ENCODE results near the gene CECR2.
A peak's percentile ranks its signal among the peaks of the same experiment; 100 is the strongest.

Gene CECR2

DNA sequence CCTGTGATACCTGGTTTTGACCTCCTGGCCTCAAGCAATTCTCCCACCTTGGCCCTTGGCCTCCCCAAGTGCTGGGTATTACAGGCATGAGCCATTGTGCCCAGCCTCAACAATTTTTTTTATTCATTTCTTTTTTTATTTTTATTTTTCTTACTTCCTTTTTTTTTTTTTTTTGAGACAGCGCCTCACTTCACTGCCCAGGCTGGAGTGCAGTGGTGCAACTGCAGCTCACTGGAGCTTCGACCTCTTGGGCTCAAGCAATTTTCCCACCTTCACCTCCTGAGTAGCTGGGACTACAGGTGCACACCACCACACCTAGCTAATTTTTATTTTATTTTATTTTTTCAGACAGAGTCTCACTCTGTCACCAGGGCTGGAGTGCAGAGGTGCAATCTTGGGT is 25.5 kb upstream of the CECR2 start:
- H3K9me3 ChIP-seq (ENCODE audit: control insufficient read depth, insufficient read depth, low read length) = no peaks in the 10 kb centered on the region
- H3K27ac ChIP-seq (ENCODE audit: low read depth, low read length) = no peak overlapping the region
- no peak overlapping the region for H3K4me3 ChIP-seq (ENCODE audit: low read depth, low read length)
- no peaks in the 10 kb centered on the region for H3K27me3 ChIP-seq (ENCODE audit: control insufficient read depth, insufficient read depth, low read length)
- no peaks in the 10 kb centered on the region for H3K4me1 ChIP-seq (ENCODE audit: control insufficient read depth, insufficient read depth, low read length)
- no peaks in the 10 kb centered on the region for H3K36me3 ChIP-seq (ENCODE audit: control insufficient read depth, insufficient read depth, low read length)
- no peak overlapping the region for H3K9ac ChIP-seq (ENCODE audit: low read depth, low read length)

DNA sequence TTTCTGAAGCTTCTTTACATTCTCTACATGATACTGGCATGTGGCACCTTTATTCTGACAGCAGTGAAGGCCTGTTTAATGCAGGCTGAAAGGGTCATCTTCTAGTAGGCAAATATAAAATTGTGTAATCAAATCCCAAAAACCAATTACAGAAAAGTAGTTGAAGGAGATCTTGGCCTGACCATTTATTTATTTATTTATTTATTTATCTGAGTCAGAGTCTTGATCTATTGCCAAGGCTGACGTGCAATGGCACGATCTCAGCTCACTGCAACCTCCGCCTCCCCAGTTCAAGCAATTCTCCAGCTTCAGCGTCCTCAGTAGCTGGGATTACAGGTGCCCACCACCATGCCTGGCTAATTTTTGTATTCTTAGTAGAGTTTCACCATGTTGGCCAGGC is 22.7 kb upstream of the CECR2 start:
- Histone ChIP-seq H3K4me3 (ENCODE audit: low read depth, low read length) (no peak overlapping the region), H3K36me3 (ENCODE audit: control insufficient read depth, insufficient read depth, low read length) (no peaks in the 10 kb centered on the region), H3K4me1 (ENCODE audit: control insufficient read depth, insufficient read depth, low read length) (no peaks in the 10 kb centered on the region), H3K27ac (ENCODE audit: low read depth, low read length) (no peak overlapping the region), H3K9me3 (ENCODE audit: control insufficient read depth, insufficient read depth, low read length) (no peaks in the 10 kb centered on the region), H3K9ac (ENCODE audit: low read depth, low read length) (no peak overlapping the region), H3K27me3 (ENCODE audit: control insufficient read depth, insufficient read depth, low read length) (no peaks in the 10 kb centered on the region)

DNA sequence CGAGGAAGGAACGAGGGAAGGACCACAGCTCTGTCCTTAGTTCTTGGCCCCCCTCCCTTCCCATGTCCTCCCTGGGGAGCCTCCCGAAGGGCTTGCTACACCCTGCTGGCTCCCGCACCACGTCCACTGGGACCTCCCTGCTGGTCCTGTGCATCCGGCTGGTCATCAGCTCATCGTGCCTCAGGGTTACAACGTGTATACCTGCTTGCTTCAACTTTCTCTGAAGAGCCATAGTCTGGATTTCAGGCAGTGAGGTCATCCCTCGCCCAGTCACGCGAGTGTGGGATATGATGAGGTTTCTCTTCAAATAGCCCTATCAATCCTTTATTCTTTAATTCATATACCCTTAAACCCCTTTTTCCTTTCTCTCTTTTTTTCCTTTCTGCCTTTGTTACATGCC is 21.5 kb upstream of the CECR2 start:
- no peaks in the 10 kb centered on the region for H3K9me3 ChIP-seq (ENCODE audit: control insufficient read depth, insufficient read depth, low read length)
- H3K27me3 ChIP-seq (ENCODE audit: control insufficient read depth, insufficient read depth, low read length) = no peaks in the 10 kb centered on the region
- H3K4me3 ChIP-seq (ENCODE audit: low read depth, low read length) = no peak overlapping the region
- H3K9ac ChIP-seq (ENCODE audit: low read depth, low read length) = no peak overlapping the region
- no peaks in the 10 kb centered on the region for H3K4me1 ChIP-seq (ENCODE audit: control insufficient read depth, insufficient read depth, low read length)
- H3K27ac ChIP-seq (ENCODE audit: low read depth, low read length) = no peak overlapping the region
- H3K36me3 ChIP-seq (ENCODE audit: control insufficient read depth, insufficient read depth, low read length) = no peaks in the 10 kb centered on the region

DNA sequence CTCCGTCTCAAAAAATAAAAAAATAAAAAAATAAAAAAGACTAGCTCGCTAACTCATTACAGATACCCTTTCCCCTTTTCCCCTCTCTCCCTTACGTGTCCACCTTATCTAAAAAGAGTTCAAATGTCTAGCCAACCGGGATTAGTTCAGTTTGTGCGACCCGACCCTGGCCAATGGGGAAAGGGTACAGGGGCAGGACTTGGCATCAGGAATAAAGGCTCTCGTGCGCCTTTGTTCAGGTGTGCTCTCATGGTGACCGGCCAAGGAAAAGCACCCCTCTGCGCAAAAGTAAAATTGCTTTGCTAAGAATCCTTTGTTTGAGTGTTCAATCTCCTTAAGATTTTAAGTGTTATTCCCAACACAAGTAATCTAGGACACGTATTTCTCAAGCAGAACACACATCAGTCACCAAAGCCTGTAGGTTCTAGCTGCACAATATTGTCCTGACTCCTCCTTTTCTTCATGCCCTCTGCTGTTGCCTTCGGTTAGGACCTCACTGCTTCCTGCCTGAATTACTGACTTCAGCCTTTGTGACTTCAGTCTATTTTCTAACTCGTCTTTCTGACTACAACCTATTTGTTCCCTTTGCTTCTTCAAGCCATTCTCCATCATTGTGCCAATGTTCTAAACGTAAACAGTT is 20.7 kb upstream of the CECR2 start:
- no peak overlapping the region for H3K27ac ChIP-seq (ENCODE audit: low read depth, low read length)
- H3K4me1 ChIP-seq (ENCODE audit: control insufficient read depth, insufficient read depth, low read length) = no peaks in the 10 kb centered on the region

DNA sequence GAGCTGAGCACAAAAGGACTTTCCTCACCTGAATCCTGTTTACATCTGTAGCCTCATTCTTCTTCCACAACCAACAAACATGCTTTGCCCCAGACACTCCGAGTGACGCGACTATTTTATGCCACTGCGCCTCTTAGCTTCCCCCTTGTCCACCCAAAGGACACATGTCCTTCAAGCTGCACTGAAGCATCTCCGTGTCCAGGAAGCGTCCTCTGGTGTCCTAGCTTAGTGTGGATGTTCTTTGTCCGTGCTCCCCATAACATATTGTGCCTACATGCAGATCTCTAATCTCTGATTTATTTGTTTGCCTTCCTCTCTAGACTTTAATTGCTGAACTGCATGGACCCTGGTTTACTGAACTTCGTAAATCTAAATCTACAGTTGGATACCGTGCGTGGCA is 20.1 kb upstream of the CECR2 start:
- no peaks in the 10 kb centered on the region for H3K36me3 ChIP-seq (ENCODE audit: control insufficient read depth, insufficient read depth, low read length)
- no peaks in the 10 kb centered on the region for H3K4me1 ChIP-seq (ENCODE audit: control insufficient read depth, insufficient read depth, low read length)
- H3K9me3 ChIP-seq (ENCODE audit: control insufficient read depth, insufficient read depth, low read length) = no peaks in the 10 kb centered on the region
- H3K27me3 ChIP-seq (ENCODE audit: control insufficient read depth, insufficient read depth, low read length) = no peaks in the 10 kb centered on the region
- no peak overlapping the region for H3K27ac ChIP-seq (ENCODE audit: low read depth, low read length)
- no peak overlapping the region for H3K4me3 ChIP-seq (ENCODE audit: low read depth, low read length)
- no peak overlapping the region for H3K9ac ChIP-seq (ENCODE audit: low read depth, low read length)

More for the DNA sequence above, 20.7 kb upstream of the CECR2 start:
- Histone ChIP-seq H3K9ac (ENCODE audit: low read depth, low read length) (no peak overlapping the region), H3K27me3 (ENCODE audit: control insufficient read depth, insufficient read depth, low read length) (no peaks in the 10 kb centered on the region), H3K4me3 (ENCODE audit: low read depth, low read length) (no peak overlapping the region), H3K36me3 (ENCODE audit: control insufficient read depth, insufficient read depth, low read length) (no peaks in the 10 kb centered on the region), H3K9me3 (ENCODE audit: control insufficient read depth, insufficient read depth, low read length) (no peaks in the 10 kb centered on the region)

DNA sequence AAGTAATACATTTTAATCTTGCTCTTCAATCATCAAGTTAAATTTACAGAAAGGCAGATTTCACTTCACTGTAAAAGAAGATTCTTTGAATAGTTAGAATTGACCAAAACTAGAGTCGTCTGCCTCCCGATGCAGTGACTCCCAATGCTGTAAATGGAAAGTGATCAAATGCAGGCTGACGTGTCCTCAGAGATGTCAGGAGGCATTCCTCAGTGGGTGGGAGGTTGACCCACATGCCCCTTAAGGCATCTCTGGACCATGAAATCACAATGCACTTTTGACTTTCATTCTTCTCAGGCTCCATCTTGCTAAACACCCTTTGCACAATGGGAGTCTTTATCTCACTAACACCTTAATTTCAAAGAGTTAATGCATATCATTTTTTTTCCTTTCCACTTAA is 19.0 kb upstream of the CECR2 start:
- Histone ChIP-seq H3K9me3 (ENCODE audit: control insufficient read depth, insufficient read depth, low read length) (no peaks in the 10 kb centered on the region), H3K27ac (ENCODE audit: low read depth, low read length) (no peak overlapping the region), H3K36me3 (ENCODE audit: control insufficient read depth, insufficient read depth, low read length) (no peaks in the 10 kb centered on the region), H3K4me1 (ENCODE audit: control insufficient read depth, insufficient read depth, low read length) (no peaks in the 10 kb centered on the region), H3K9ac (ENCODE audit: low read depth, low read length) (no peak overlapping the region), H3K27me3 (ENCODE audit: control insufficient read depth, insufficient read depth, low read length) (no peaks in the 10 kb centered on the region), H3K4me3 (ENCODE audit: low read depth, low read length) (no peak overlapping the region)

DNA sequence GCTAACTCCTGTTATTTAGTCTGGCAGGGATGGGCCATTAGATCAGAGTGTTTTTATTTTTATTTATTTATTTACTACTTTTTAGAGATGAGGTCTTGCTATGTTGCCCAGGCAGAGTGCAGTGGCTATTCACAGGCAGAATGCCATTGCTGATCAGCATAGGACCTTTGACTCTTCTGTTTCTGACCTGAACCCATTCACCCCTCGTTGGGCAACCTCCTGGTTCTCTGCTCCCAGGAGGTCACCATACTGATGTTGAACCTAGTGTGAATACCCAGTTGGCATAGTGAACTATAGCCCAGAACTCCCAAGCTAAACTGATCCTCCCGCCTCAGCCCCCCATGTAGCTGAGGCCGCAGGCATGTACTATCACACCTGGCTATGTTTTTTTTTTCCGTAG is 16.5 kb upstream of the CECR2 start:
- Histone ChIP-seq H3K27ac (ENCODE audit: low read depth, low read length) (no peak overlapping the region), H3K4me3 (ENCODE audit: low read depth, low read length) (no peak overlapping the region), H3K9ac (ENCODE audit: low read depth, low read length) (no peak overlapping the region), H3K27me3 (ENCODE audit: control insufficient read depth, insufficient read depth, low read length) (no peaks in the 10 kb centered on the region), H3K36me3 (ENCODE audit: control insufficient read depth, insufficient read depth, low read length) (no peaks in the 10 kb centered on the region), H3K9me3 (ENCODE audit: control insufficient read depth, insufficient read depth, low read length) (no peaks in the 10 kb centered on the region), H3K4me1 (ENCODE audit: control insufficient read depth, insufficient read depth, low read length) (no peaks in the 10 kb centered on the region)

DNA sequence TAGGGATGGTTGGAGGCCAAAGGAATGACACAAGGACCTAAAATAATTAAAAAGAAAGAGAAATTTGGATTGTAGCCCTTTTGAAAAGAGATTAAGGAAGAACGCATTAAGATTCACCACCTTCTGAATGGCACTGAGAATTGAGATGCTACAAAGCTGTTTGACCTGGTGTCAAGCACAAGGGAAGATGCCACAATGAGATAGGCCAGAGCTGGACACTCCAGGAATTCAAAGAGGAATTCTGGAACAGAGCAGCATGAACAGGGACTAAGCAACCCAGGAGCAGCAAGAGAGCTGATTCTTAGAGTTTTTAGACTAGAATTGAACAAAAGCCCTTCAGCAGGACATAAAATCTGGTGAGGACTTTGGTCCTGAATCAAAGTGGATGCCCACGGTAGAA is 11.6 kb upstream of the CECR2 start:
- no peak overlapping the region for H3K4me3 ChIP-seq (ENCODE audit: low read depth, low read length)
- H3K27ac ChIP-seq (ENCODE audit: low read depth, low read length) = no peak overlapping the region
- no peaks in the 10 kb centered on the region for H3K27me3 ChIP-seq (ENCODE audit: control insufficient read depth, insufficient read depth, low read length)
- no peaks in the 10 kb centered on the region for H3K36me3 ChIP-seq (ENCODE audit: control insufficient read depth, insufficient read depth, low read length)
- H3K9ac ChIP-seq (ENCODE audit: low read depth, low read length) = no peak overlapping the region
- H3K4me1 ChIP-seq (ENCODE audit: control insufficient read depth, insufficient read depth, low read length) = no peaks in the 10 kb centered on the region
- H3K9me3 ChIP-seq (ENCODE audit: control insufficient read depth, insufficient read depth, low read length) = no peaks in the 10 kb centered on the region

DNA sequence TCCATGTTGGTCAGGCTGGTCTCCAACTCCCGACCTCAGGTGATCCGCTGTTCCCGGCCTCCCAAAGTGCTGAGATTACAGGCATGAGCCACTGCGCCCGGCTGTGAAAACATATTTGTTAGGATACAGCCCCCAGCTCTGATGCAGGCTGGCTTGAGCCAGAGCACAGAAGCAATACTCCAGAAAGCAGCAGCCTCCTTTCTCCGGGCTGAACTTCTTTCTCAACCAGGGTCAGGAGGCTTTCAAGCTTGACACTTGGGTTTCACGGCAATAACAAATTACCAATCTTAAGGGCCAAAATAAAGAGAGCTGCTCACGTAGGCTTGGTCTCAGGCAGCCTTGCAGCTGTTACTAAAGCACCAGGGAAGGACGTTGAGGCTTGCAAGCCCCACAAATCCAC is 10.8 kb upstream of the CECR2 start:
- H3K27ac ChIP-seq (ENCODE audit: low read depth, low read length) = no peak overlapping the region
- H3K9ac ChIP-seq (ENCODE audit: low read depth, low read length) = no peak overlapping the region
- no peaks in the 10 kb centered on the region for H3K4me1 ChIP-seq (ENCODE audit: control insufficient read depth, insufficient read depth, low read length)
- H3K9me3 ChIP-seq (ENCODE audit: control insufficient read depth, insufficient read depth, low read length) = no peaks in the 10 kb centered on the region
- no peaks in the 10 kb centered on the region for H3K27me3 ChIP-seq (ENCODE audit: control insufficient read depth, insufficient read depth, low read length)
- no peak overlapping the region for H3K4me3 ChIP-seq (ENCODE audit: low read depth, low read length)
- H3K36me3 ChIP-seq (ENCODE audit: control insufficient read depth, insufficient read depth, low read length) = no peaks in the 10 kb centered on the region

DNA sequence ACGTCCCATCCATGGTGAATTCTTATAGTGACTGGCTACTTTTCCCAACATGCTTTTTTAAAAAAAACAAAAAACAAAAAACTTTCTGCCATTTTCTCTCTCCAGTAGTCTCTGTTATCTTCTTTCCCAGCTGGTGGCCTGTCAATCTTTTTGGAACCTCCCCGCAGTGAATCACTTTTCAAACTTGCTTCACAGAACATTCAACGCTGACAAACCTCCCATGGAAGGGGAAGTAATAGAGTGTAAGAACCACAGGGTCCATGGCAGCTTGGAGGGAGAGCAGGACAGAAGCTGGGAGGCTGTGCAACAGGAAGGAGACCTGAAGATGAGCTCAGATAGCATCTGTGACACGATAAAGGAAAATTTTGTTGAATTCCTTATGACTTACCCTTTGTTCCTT is 9.8 kb upstream of the CECR2 start:
- Histone ChIP-seq H3K27me3 (ENCODE audit: control insufficient read depth, insufficient read depth, low read length) (no peaks in the 10 kb centered on the region), H3K4me1 (ENCODE audit: control insufficient read depth, insufficient read depth, low read length) (no peaks in the 10 kb centered on the region), H3K9me3 (ENCODE audit: control insufficient read depth, insufficient read depth, low read length) (no peaks in the 10 kb centered on the region), H3K9ac (ENCODE audit: low read depth, low read length) (no peak overlapping the region), H3K36me3 (ENCODE audit: control insufficient read depth, insufficient read depth, low read length) (no peaks in the 10 kb centered on the region), H3K27ac (ENCODE audit: low read depth, low read length) (no peak overlapping the region), H3K4me3 (ENCODE audit: low read depth, low read length) (no peak overlapping the region)

DNA sequence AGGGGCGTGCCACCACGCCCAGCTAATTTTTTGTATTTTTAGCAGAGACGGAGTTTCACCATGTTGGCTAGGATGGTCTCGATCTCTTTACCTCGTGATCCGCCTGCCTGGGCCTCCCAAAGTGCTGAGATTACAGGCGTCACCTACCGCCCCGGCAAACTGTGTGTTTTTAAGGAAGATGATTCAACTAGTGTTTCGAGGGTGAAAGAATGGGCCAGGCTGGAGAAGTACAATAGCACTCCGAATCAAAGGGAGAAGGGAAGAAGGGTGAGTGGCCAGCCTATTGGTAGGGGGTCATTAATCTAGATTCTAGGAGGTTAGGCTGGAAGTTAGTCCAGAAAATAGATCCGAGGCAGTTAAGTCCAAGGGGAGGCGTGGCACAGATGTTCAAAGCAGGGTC is 2.9 kb upstream of the CECR2 start:
- Histone ChIP-seq H3K4me3 (ENCODE audit: low read depth, low read length) (no peak overlapping the region), H3K27ac (ENCODE audit: low read depth, low read length) (peak overlapping the region; percentile 99), H3K9me3 (ENCODE audit: control insufficient read depth, insufficient read depth, low read length) (no peaks in the 10 kb centered on the region), H3K27me3 (ENCODE audit: control insufficient read depth, insufficient read depth, low read length) (no peaks in the 10 kb centered on the region), H3K4me1 (ENCODE audit: control insufficient read depth, insufficient read depth, low read length) (peaks cover 21% of the 10 kb centered on the region), H3K36me3 (ENCODE audit: control insufficient read depth, insufficient read depth, low read length) (no peaks in the 10 kb centered on the region), H3K9ac (ENCODE audit: low read depth, low read length) (no peak overlapping the region)

DNA sequence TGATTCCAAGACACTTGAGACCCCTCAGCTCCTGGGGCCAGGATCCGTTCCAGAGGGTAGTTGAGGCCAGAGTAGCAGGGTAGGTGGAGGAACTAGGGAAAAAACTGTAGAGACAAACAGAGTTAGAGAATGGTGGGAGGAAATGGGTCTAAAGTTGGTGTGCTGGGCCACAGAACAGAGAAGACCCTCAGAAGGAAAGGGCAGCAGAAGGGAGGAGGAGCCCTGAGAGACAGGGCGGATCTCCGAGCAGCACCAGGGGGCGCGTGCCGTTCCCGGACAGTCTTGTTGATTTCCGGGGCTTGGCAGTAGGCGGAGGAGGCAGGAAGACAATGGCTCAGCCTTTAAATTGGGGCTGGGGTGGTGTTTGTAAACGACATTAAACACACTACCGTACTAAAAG is 2.4 kb upstream of the CECR2 start:
- Histone ChIP-seq H3K4me3 (ENCODE audit: low read depth, low read length) (peak overlapping the region; percentile 86), H3K9ac (ENCODE audit: low read depth, low read length) (no peak overlapping the region), H3K27ac (ENCODE audit: low read depth, low read length) (peak overlapping the region; percentile 99), H3K4me1 (ENCODE audit: control insufficient read depth, insufficient read depth, low read length) (peaks cover 24% of the 10 kb centered on the region), H3K36me3 (ENCODE audit: control insufficient read depth, insufficient read depth, low read length) (no peaks in the 10 kb centered on the region), H3K9me3 (ENCODE audit: control insufficient read depth, insufficient read depth, low read length) (no peaks in the 10 kb centered on the region), H3K27me3 (ENCODE audit: control insufficient read depth, insufficient read depth, low read length) (no peaks in the 10 kb centered on the region)

All from HUES48 (cell line).